Stimulated activated CD4-positive, alpha-beta T cell treated with anti-CD3 and anti-CD28 coated beads, Interleukin-12 subunit alpha, Interleukin-12 subunit beta, amount 100 ng/mL, for 4 hours (primary cell): Measurements from ENCODE around the gene DCAF8L1.
"Not testable (repeated sequence)": the region's sequence is repeated elsewhere in the genome, so short reads cannot be mapped to it uniquely, and the experiment has no call there.

Experiments used
- DNase-seq: peaks from one replicate; pipeline ENCODE4 v3.0.0-alpha.2; 2020

The DCAF8L1 gene

GRCh38 chrX:27981349-27981748 lies at the start of gene DCAF8L1:
DCAF8L1 (minus strand) TSS chrX:27981449; CDS start chrX:27981334, 115 bp downstream.
- DNase-seq: no peak

DNA sequence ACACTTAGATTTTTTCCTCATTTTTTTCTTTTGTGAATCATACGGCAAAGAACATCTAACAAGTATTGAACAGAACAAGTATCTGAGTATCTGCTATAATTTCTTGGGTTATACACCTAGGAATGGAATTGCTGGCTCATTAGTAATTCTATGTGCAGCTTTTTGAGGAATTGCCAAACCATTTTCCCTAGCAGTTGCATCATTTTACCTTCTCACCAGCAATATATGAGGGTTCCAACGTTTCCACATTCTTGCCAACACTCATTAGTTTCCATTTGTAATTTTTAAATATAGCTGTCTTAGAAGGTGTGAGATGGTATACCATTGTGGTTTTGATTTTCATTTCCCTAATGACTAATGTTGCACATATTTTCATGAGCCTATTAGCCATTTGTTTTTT lies 41.1 kb upstream of the DCAF8L1 start:
- no peak for DNase-seq

- DNase-seq: no peak
Observed at GRCh38 chrX:28016823-28017222, 35.6 kb upstream of the DCAF8L1 start.

GRCh38 chrX:28015993-28016392 lies 34.7 kb upstream of the DCAF8L1 start:
- DNase-seq: no peak

- DNase-seq: no peak
Observed at GRCh38 chrX:28010875-28011274, 29.6 kb upstream of the DCAF8L1 start.

- no peak for DNase-seq
Observed at GRCh38 chrX:27998666-27999065, 17.4 kb upstream of the DCAF8L1 start.

DNA sequence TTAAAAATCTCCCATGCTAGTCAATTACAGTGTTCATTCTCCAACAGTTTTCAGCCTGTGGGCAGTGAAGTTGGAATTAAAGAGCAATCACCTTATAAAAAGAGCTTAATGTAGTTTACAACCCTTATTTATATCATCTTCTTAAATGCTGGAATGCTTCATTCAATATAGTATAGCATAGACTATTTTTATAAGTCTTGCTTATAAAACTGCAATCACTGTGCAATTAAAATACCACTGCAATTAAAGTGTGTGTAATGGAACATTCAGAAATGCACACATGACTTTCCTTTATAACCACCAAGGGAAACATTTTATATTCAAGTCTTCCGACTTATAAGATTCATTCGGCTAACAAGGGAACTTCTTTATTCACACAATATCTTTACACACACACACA lies 16.4 kb upstream of the DCAF8L1 start:
- no peak for DNase-seq

DNA sequence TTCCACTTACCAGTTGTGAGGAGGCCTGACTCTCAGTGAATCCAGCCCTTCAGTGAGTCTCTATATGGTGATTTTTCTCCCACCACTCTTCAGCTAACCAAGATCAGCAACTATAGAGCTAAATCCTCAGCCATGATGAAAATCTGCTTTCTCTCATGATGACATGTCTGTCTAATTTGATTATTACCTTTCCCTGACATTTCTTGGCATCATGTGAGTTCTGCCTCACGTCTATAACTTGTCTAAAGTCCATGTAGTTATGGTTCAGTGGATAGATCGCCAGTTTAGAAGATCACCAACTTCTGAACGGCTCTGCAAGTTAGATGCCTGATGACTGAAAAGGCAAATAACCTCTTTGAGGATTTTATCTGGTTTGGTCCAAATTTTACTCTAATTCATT lies 14.9 kb upstream of the DCAF8L1 start:
- no peak for DNase-seq

- no peak for DNase-seq
Observed at GRCh38 chrX:27995611-27996010, 14.4 kb upstream of the DCAF8L1 start.

- DNase-seq: no peak
Observed at GRCh38 chrX:27987862-27988646, 6.8 kb upstream of the DCAF8L1 start.

DNA sequence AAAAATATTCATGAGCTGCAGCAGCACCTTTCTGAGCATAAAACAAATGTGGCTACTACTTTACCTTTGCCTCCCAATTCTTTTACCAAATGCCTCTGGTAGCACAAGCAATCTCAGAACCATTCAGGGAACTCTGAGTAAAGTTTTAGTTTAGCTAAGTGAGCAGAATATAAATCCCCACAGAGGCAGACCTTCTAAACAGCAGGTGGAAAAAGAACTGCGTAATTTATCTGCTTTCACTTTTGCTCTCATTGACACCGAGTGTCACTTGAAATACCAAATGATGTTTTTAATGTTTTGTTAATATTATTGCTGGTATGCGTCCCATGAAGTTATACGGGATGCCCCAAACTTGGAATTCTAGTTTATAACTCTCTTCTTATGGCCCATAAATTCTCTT lies 4.3 kb downstream of the DCAF8L1 start:
- not testable (repeated sequence) for DNase-seq

DNA sequence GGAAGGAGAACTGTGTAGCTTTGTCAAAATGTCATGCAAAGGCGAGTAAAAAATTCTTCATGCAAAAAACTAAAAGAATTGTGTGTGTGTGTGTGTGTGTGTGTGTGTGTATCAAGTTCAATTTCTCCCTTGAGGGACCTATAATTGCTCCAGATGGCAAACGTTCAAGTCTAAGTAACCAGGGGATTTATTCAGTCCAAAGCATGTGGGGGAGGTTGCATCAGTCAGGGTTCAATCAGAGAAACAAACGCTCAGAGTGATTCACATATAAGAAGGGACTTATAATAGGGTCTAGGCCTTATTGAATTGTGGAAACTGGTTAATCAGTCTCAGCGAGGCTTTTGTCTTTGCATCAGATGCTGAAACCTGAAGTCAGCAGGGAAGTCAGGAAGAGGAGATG lies 5.0 kb downstream of the DCAF8L1 start:
- no peak for DNase-seq

DNA sequence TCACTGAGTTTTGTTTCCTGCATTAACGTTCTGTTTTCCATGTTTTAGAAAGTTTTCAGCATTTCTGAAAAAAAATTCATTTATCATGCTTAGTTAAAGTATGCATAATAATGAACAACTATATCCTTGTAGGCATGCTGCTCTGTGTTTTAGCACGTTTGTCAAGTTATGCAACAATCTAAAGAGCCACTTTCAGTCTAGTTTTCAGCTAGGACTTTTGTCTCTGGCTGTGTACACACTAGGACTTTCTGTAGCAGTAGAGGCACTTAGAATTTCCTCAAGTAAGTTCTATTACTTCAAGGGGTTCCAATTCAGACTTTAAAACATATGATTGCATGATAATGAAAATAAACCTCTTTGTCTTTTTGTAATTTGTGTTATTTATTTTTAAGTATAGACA lies 12.4 kb downstream of the DCAF8L1 start:
- DNase-seq: no peak

DNA sequence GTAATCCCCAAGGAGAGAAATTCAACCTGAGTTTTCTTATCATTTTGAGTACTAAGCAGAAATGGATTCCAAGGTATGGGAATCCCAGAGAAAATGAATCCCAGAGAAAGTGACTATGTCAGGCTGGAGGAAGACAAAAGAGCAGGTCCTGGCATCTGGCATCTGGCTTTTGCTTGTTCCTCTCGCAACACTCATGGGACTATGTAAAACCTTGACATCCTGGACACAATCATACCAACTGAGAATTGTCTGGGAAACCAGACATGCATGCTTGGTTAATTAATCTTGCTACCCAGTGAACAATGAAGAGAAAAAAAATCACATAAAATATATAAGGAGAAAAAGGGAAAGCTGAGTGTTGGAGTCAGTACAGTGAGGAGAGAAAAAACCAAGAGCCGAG lies 12.9 kb downstream of the DCAF8L1 start:
- DNase-seq: no peak

GRCh38 chrX:27966955-27967354 lies 14.3 kb downstream of the DCAF8L1 start:
- no peak for DNase-seq

DNA sequence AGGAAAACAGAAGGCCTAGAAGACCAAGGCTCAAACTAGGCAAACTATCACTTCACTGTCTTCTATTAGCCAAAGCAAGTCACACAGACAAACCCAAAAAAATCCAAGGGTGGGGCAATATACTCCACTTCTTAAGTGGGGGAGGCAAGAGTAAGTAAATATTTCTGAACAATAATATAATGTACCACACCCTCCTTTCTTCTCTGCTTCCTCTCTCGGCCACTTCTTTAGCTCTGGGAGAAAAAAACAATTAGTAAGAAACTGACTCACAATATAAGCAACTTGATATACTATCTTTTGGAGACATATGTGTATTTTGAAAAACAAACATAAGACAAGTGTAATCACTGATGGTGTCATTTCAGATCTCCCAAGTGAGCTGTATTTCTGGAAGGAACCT lies 14.8 kb downstream of the DCAF8L1 start:
- DNase-seq: no peak

DNA sequence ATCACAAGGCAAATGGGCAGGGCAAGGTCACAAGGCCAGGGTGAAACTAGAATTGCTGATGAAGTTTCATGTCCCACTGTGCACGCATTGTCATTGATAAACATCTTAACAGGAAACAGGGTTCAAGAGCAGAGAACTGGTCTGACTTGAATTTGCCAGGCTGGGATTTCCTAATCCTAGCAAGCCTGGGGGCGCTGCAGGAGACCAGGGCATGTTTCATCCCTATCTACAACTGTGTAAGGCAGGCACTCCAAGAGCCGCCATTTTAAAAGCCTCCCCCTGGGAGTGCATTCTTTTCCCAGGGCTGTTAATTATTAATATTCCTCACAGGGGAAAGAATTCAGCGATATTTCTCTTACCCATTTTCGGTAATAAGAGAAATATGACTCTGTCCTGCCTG lies 15.9 kb downstream of the DCAF8L1 start:
- not testable (repeated sequence) for DNase-seq

DNA sequence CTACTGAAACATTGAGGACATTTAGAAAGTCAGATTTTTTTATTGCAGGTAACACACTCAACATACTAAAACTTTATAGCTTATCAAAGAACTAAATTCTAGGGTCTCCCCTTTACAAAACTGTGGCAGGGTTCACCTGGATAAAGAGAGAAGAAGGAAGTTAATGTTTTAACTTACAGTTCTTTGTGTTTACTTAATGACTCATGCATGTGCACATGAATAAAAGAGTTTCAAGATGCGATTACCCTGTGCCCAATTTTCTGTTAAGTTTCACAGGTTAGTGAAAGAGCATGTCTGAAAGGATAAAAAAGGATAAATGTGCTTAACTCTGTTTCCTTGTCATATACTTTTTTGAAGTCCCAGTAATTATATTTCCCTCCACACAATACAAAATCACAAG lies 16.8 kb downstream of the DCAF8L1 start:
- no peak for DNase-seq

DNA sequence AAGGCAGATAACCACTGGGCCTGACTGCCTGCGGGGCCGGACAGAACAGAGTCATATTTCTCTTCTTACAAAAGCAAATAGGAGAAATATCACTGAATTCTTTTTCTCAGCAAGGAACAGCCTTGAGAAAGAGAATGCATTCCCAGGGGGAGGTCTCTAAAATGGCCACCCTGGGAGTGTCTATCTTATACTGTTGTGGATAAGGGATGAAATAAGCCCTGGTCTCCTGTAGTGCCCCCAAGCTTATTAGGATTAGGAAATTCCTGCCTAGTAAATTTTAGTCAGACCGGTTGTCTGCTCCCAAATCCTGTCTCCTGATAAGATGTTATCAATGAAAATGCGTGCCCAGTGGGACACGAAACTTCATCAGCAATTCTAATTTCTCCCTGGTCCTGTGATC lies 20.8 kb downstream of the DCAF8L1 start:
- DNase-seq: not testable (repeated sequence)

GRCh38 chrX:27953171-27953570 lies 28.1 kb downstream of the DCAF8L1 start:
- no peak for DNase-seq

- no peak for DNase-seq
Observed at GRCh38 chrX:27933361-27933760, 47.9 kb downstream of the DCAF8L1 start.
